MM.1S (cell line): ENCODE measurements around the gene HSD11B1L.

ENCODE experiments used
- EZH2phosphoT487 ChIP-seq: fragments of 300-600 bp; sonication (generic); IDR thresholded peaks from 2 replicates; pipeline ENCODE4 v1.6.1; 2018; ENCODE audit warnings: antibody characterized with exemption, low read length
- TF ChIP-seq, protein P1 (sequence below): fragments of 300-600 bp; sonication (generic); IDR thresholded peaks from 2 replicates; pipeline ENCODE4 v1.5.1; 2016; ENCODE audit warnings: antibody characterized with exemption, low read length, mixed read lengths

DNA sequence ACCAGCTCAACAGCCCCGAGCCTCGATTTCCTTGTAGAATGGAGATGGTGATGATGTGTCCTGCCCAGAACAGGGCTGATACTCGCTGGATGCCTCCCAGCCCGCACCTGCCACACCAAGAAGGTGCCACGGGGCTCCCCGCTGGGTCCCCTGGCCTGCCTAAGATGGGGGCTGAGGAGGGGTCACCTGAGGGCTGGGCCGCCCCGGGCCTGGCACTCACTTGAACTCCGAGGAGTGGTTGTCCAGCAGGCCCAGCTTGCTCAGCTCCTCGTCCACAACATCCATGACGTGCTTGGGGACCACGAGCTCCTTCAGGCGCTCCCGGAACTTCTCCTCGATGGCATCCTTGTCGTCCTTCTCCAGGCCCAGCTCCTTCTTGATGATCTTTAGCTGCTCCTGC is 24.7 kb downstream of the HSD11B1L start:
- TF ChIP-seq, protein P1, sequence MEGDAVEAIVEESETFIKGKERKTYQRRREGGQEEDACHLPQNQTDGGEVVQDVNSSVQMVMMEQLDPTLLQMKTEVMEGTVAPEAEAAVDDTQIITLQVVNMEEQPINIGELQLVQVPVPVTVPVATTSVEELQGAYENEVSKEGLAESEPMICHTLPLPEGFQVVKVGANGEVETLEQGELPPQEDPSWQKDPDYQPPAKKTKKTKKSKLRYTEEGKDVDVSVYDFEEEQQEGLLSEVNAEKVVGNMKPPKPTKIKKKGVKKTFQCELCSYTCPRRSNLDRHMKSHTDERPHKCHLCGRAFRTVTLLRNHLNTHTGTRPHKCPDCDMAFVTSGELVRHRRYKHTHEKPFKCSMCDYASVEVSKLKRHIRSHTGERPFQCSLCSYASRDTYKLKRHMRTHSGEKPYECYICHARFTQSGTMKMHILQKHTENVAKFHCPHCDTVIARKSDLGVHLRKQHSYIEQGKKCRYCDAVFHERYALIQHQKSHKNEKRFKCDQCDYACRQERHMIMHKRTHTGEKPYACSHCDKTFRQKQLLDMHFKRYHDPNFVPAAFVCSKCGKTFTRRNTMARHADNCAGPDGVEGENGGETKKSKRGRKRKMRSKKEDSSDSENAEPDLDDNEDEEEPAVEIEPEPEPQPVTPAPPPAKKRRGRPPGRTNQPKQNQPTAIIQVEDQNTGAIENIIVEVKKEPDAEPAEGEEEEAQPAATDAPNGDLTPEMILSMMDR = no peak
- no peak for TF ChIP-seq EZH2phosphoT487
